ENCODE measurements around the gene TMEM156.
"Not testable (repeated sequence)": the region's sequence is repeated elsewhere in the genome, so short reads cannot be mapped to it uniquely, and the experiment has no call there.

TMEM156 gene

GRCh38 chr4:39043861-39044363 lies 11.7 kb upstream of the TMEM156 start:
- no peak for DNase-seq (ENCODE audit: low read depth)

GRCh38 chr4:39043058-39043860 lies 11.1 kb upstream of the TMEM156 start:
- DNase-seq (ENCODE audit: low read depth) = no peak

GRCh38 chr4:39042366-39042765 lies 10.2 kb upstream of the TMEM156 start:
- DNase-seq (ENCODE audit: low read depth) = no peak

- DNase-seq (ENCODE audit: low read depth) = no peak
These were observed 6.9 kb upstream of the TMEM156 start for GRCh38 chr4:39039108-39039507.

- no peak for DNase-seq (ENCODE audit: low read depth)
These were observed 5.7 kb upstream of the TMEM156 start for GRCh38 chr4:39037941-39038340.

GRCh38 chr4:39037491-39037825 lies 5.2 kb upstream of the TMEM156 start:
- DNase-seq (ENCODE audit: low read depth) = no peak

GRCh38 chr4:39036172-39036571 lies 4.0 kb upstream of the TMEM156 start:
- no peak for DNase-seq (ENCODE audit: low read depth)

GRCh38 chr4:39031590-39032020 lies 604 bp downstream of the TMEM156 start:
- not testable (repeated sequence) for DNase-seq (ENCODE audit: low read depth)

- no peak for DNase-seq (ENCODE audit: low read depth)
These were observed 1.5 kb downstream of the TMEM156 start for GRCh38 chr4:39030725-39031124.

GRCh38 chr4:39029752-39030694 lies 2.2 kb downstream of the TMEM156 start:
- DNase-seq (ENCODE audit: low read depth) = no peak

GRCh38 chr4:39026096-39026495 lies 6.1 kb downstream of the TMEM156 start:
- no peak for DNase-seq (ENCODE audit: low read depth)

- no peak for DNase-seq (ENCODE audit: low read depth)
These were observed 6.6 kb downstream of the TMEM156 start for GRCh38 chr4:39025552-39026085.

- no peak for DNase-seq (ENCODE audit: low read depth)
These were observed 7.8 kb downstream of the TMEM156 start for GRCh38 chr4:39024311-39024865.

GRCh38 chr4:39023059-39023458 lies 9.2 kb downstream of the TMEM156 start:
- no peak for DNase-seq (ENCODE audit: low read depth)

- no peak for DNase-seq (ENCODE audit: low read depth)
These were observed 10.0 kb downstream of the TMEM156 start for GRCh38 chr4:39022241-39022640.

GRCh38 chr4:39021631-39022030 lies 10.6 kb downstream of the TMEM156 start:
- no peak for DNase-seq (ENCODE audit: low read depth)

- DNase-seq (ENCODE audit: low read depth) = no peak
These were observed 12.1 kb downstream of the TMEM156 start for GRCh38 chr4:39020130-39020529.

- no peak for DNase-seq (ENCODE audit: low read depth)
These were observed 18.2 kb downstream of the TMEM156 start for GRCh38 chr4:39014028-39014427.

- no peak for DNase-seq (ENCODE audit: low read depth)
These were observed 27.5 kb downstream of the TMEM156 start for GRCh38 chr4:39004758-39005157.

- not testable (repeated sequence) for DNase-seq (ENCODE audit: low read depth)
These were observed 30.2 kb downstream of the TMEM156 start for GRCh38 chr4:39002058-39002457.

GRCh38 chr4:38995660-38996005 lies 36.6 kb downstream of the TMEM156 start:
- no peak for DNase-seq (ENCODE audit: low read depth)

- no peak for DNase-seq (ENCODE audit: low read depth)
These were observed 38.1 kb downstream of the TMEM156 start for GRCh38 chr4:38994135-38994534.
